GM19324 (cell line): ENCODE measurements around the gene EFTUD2.
"Not testable (repeated sequence)": the region's sequence is repeated elsewhere in the genome, so short reads cannot be mapped to it uniquely, and the experiment has no call there.

ENCODE experiments used
- ATAC-seq: cut with Tn5 transposase; IDR thresholded peaks from one replicate; pipeline ENCODE4 v1.9.1; 2021; ENCODE audit warnings: mild to moderate bottlenecking, moderate library complexity; ENCODE audit not compliant: unreplicated experiment, low FRiP score

Gene EFTUD2

GRCh38 chr17:44899074-44899782 lies at the start of gene EFTUD2:
Gene EFTUD2 (minus strand): TSS chr17:44899445. CDS start chr17:44894521, 4,924 bp downstream.
- ATAC-seq, result peak; percentile 76

GRCh38 chr17:44948315-44948795 lies 49.1 kb upstream of the EFTUD2 start:
- ATAC-seq, result no peak

- peak; percentile 93 for ATAC-seq
These were observed 48.4 kb upstream of the EFTUD2 start, which contains the start of gene KIF18B for GRCh38 chr17:44947461-44948314. Gene KIF18B (minus strand): TSS chr17:44947773. CDS start chr17:44936344, 11,429 bp downstream.

- not testable (repeated sequence) for ATAC-seq
These were observed 46.4 kb upstream of the EFTUD2 start for GRCh38 chr17:44945652-44946051.

GRCh38 chr17:44942456-44942855 lies 43.2 kb upstream of the EFTUD2 start:
- no peak for ATAC-seq

- no peak for ATAC-seq
These were observed 42.6 kb upstream of the EFTUD2 start for GRCh38 chr17:44941712-44942331.

- no peak for ATAC-seq
These were observed 41.5 kb upstream of the EFTUD2 start for GRCh38 chr17:44940768-44941167.

- ATAC-seq, result no peak
These were observed 41.1 kb upstream of the EFTUD2 start for GRCh38 chr17:44940317-44940716.

GRCh38 chr17:44935116-44935515 lies 35.9 kb upstream of the EFTUD2 start:
- ATAC-seq, result no peak

- ATAC-seq, result no peak
These were observed 35.5 kb upstream of the EFTUD2 start for GRCh38 chr17:44934745-44935105.

- no peak for ATAC-seq
These were observed 34.8 kb upstream of the EFTUD2 start for GRCh38 chr17:44933824-44934744.

- ATAC-seq, result no peak
These were observed 33.5 kb upstream of the EFTUD2 start for GRCh38 chr17:44932787-44933097.

GRCh38 chr17:44932096-44932786 lies 33.0 kb upstream of the EFTUD2 start:
- no peak for ATAC-seq

GRCh38 chr17:44931376-44931775 lies 32.1 kb upstream of the EFTUD2 start:
- no peak for ATAC-seq

- no peak for ATAC-seq
These were observed 31.4 kb upstream of the EFTUD2 start for GRCh38 chr17:44930667-44931066.

- no peak for ATAC-seq
These were observed 29.9 kb upstream of the EFTUD2 start for GRCh38 chr17:44928950-44929720.

GRCh38 chr17:44928136-44928535 lies 28.9 kb upstream of the EFTUD2 start:
- ATAC-seq, result no peak

GRCh38 chr17:44927696-44928095 lies 28.5 kb upstream of the EFTUD2 start:
- no peak for ATAC-seq
